ENCODE measurements around the gene IFIT1B.

The IFIT1B gene

DNA sequence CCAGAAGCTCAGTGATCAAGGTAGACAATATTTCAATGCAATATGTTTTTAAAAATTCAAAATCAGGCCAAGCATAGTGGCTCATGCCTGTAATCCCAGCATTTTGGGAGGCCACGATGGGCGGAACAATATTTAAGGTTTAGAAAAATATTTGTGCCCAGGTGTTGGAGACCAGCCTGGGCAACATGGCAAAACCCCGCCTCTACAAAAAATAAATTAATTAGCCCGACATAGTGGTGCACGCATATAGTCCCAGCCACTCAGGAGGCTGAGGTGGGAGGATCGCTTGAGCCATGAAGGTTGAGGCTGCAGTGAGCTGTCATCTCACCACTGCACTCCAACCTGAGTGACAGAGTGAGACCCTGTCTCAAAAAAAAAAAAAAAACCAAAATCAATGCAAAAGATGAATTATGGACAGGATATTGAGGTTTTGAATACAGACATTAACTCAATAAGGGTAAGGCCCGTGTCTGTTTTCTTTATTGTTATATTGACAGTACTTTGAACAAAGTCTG, 35.6 kb downstream of the IFIT1B start:
- no peak for DNase-seq (ENCODE audit: low read depth)

DNA sequence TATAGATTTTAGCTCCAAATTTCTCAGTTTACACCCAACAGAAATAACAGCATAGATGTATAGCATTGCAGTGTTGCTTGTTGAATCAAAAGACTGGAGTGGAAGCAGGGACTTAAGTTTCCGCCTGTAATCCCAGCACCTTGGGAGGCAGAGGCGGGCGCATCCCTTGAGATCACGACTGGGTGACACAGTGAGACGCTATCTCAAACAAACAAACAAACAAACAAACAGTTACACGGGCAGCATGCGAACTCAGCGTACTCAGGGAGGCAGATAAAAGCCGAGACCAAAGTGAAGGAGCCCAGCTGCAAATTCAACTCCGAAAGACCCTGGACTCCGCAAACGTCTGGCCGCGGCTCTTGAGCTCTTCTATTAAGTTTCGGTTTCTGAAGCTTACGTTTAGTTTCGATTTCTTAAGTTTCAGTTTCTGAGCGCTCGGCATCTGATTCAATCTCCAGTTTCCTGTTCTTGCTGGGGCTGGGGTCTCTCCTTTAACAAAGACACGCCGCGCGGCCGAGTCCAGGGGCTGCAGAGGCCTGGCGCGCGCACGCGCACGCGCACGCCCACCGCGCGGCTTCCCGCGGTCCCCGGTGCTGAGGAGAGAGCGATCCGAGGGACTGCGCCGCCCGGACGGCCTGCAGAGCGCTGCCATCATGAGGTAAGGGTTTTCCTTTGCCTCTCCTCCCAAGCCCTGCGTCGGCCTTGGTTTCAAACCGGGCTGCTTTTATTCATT, 36.5 kb downstream of the IFIT1B start, which contains the start of gene IFIT5:
IFIT5 (plus strand) TSS at position 423 of the 733 bp plus-strand sequence; CDS start at position 654, 231 bp downstream.
- DNase-seq (ENCODE audit: low read depth) = peak; percentile 40

DNA sequence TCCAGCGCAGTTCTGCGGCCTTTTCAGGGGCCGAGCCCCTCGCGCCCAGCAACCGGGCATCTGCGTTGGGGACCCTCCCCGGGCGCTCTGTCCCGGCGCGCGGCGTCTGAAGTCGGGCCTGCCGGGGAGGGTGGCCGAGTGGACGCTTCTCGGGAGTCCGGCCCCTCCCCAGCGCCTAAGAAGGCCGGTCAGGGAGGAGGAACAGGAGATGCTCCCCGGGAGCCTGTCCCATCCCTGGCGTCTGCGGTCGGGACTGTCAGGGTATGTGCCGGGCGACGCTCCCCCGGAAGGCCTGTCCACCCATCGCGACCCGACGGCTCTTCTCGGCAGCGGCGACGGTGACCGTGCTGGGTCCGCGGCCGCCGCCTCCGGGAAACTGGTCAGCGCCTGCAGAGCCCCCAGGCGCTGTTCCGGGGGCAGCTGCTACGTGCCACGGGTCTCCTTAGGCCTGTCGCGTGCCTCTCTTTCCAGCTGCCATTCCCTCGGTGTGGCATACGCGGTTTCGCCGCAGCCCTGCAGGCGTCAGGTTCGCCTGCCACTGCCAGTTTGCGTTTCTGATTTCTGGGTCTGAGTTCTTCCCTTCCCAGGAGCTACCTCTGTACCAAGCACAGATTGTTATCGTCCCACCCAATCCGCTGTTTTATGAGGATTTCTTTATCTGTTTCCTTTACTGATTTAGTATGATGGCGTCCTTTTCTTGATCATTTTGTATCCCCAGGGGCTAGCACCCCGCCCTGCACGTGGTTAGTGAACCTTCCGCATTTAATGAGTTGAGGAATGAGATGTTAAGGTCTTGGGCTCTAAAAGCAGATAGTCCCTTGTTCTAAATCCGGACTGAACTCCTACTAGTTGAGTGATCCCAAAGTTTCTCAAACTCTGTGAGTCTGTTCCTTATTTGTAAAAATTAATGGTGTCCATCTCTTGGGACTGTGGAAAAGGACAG, 37.3 kb downstream of the IFIT1B start:
- DNase-seq (ENCODE audit: low read depth) = peak; percentile 10

- DNase-seq (ENCODE audit: low read depth) = no peak
Observed at GRCh38 chr10:89416465-89416864, 38.6 kb downstream of the IFIT1B start.

DNA sequence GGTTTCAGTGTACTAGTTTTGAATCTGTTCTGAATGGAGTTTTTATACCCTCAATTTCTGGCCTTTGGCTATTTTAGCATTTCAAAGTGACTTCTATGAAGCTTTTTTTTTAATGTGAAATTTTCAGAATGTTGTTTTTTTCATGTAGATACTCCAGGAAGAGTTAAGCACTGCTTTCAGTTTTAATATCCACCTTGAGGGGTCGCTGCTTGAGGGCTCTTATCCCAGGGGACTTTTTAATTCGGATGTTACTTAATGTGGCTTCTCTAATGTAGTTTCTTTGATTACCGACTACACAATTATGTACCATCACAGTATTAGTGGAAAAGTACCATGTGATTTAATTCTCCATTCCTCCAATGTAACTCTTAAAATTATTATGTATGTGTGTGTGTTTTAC, 41.7 kb downstream of the IFIT1B start:
- peak; percentile 15 for DNase-seq (ENCODE audit: low read depth)

GRCh38 chr10:89421018-89421476, 43.2 kb downstream of the IFIT1B start:
- DNase-seq (ENCODE audit: low read depth) = no peak

GRCh38 chr10:89425000-89425399, 47.1 kb downstream of the IFIT1B start:
- no peak for DNase-seq (ENCODE audit: low read depth)

- peak; percentile 36 for DNase-seq (ENCODE audit: low read depth)
Observed at GRCh38 chr10:89426230-89426868, 48.5 kb downstream of the IFIT1B start.

DNA sequence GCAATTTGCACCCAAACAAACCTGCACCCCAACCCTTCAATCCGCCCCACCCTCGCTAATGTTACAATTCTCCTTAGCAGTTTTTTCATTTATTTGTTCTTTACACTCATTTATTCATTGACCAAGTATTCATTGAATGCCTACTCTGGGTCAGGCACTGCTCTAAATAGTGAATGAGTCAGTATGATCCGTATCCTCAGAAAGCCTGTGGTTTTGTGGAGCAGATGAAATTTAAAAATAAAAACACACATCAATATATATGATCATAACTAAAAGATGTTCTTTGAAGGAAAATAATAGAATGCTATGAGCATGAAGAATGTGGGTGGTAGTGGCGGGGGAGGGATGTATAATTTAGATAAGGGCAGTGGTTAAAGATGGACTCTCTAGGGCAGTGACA, 49.8 kb downstream of the IFIT1B start:
- peak; percentile 57 for DNase-seq (ENCODE audit: low read depth)

DNA sequence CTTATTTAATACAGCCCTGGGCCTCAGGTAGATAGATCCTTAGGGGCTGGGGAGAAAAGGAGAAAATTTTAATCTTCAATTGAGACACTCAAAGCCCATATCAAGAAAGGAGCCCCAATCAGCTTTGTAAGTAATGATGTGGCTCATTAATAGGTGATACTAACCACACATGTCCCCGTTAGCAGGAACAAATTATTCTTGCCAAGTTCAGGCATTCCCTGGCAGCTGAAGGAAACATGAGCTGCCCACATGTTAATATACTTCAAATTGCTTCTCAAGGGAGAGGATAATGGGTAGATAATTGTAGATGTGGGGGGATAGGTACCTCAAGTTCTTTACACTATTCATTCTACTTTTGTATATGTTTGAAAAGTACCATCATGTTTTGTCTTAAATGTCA, 51.0 kb downstream of the IFIT1B start:
- no peak for DNase-seq (ENCODE audit: low read depth)

GRCh38 chr10:89431977-89432376, 54.1 kb downstream of the IFIT1B start:
- no peak for DNase-seq (ENCODE audit: low read depth)

All from stromal cell of bone marrow (primary cell).